ENCODE data around the gene MAST2. TPM values are rescaled to one million over a fixed set of nuclear protein-coding genes. Genes with fewer than 3 reads are reported as not detected.
"Not testable (repeated sequence)": the region's sequence is repeated elsewhere in the genome, so short reads cannot be mapped to it uniquely, and the experiment has no call there.

MAST2 gene
- total RNA-seq, 1 experiment from 2014 or later, result 38.4 TPM

DNA sequence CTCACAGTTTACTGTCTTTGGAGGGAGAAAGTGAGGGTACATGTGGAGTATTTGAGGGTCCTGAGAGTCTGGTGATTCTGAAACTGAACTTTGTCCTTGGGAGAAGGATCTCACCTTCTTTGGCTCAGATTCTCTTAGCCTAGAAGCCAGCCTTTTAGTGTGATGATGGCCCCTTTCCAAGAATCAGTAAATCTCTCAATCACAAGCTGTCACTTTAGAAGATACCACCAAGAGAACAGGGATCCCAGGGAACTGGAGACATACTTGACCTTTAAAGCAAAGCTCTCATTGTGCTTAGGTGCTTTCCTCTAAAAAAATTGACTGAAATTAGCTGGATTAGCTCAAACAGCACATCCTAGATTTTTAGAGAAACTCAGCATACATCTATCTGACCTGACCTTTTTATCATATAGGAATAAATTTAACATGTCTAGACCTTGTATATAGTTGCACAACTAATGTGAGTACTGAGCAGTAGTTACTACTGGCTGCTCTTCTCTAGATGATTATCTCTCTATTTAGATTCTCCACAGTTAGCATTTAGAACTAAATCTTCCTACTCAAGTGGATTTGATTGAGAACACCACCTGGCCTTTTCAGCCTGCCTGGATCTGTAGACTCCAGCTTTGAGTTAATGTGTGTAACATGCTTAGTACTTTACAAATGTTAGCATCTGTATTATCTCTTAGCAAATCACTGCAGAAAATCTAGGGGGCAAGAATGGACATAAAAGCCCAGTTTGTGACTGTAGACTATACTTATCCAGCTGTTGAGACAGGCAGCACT lies 157.7 kb downstream of the MAST2 start:
- Histone ChIP-seq H3K4me1 (ENCODE audit: insufficient read depth, low read length, poor library complexity, severe bottlenecking) (peaks cover 3% of the 10 kb centered on the region), H3K9me3 (ENCODE audit: low read depth, low read length, poor library complexity, severe bottlenecking) (no peaks in the 10 kb centered on the region), H3K27me3 (replicated peaks; ENCODE audit: insufficient read depth, low read depth, low read length, poor library complexity) (no peaks in the 10 kb centered on the region), H3K36me3 (ENCODE audit: insufficient read depth, low read length, poor library complexity, severe bottlenecking) (no peaks in the 10 kb centered on the region), H3K4me3 (ENCODE audit: low read depth, low read length, poor library complexity, severe bottlenecking) (no peak overlapping the region), H3K27ac (ENCODE audit: low read depth, low read length, poor library complexity, severe bottlenecking) (no peak overlapping the region)
- no TSS peak for BruUV-seq (replicated peaks)
- ChIA-PET POLR2A (ENCODE audit: low non-redundant PET) (interaction anchor here (0.6 kb wide), 1 partner anchor 17 kb away, joined by 3 read pairs; no protein-coding TSS in a partner anchor), CTCF (no interaction called here)
- intact Hi-C loops (cut with micrococcal nuclease; ENCODE audit: unreplicated experiment), result no loop called here
- TF ChIP-seq EZH2 (IDR thresholded peaks at IDR 0.05; ENCODE audit: borderline replicate concordance, low read depth, low read length, poor library complexity, severe bottlenecking) (no peak), CTCF (conservative IDR thresholded peaks at IDR 0.05; ENCODE audit: low read depth, low read length) (no peak)
- no peak for DNase-seq (ENCODE audit: low spot score)

DNA sequence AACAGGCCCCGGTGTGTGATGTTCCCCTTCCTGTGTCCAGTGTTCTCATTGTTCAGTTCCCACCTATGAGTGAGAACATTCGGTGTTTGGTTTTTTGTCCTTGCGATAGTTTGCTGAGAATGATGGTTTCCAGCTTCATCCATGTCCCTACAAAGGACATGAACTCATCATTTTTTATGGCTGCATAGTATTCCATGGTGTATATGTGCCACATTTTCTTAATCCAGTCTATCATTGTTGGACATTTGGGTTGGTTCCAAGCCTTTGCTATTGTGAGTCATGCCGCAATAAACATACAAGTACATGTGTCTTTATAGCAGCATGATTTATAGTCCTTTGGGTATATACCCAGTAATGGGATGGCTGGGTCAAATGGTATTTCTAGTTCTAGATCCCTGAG lies 158.5 kb downstream of the MAST2 start:
- H3K4me1 ChIP-seq (ENCODE audit: insufficient read depth, low read length, poor library complexity, severe bottlenecking); H3K27ac ChIP-seq (ENCODE audit: low read depth, low read length, poor library complexity, severe bottlenecking); BruUV-seq (replicated peaks); POLR2A ChIA-PET (ENCODE audit: low non-redundant PET); H3K27me3 ChIP-seq (replicated peaks; ENCODE audit: insufficient read depth, low read depth, low read length, poor library complexity); H3K36me3 ChIP-seq (ENCODE audit: insufficient read depth, low read length, poor library complexity, severe bottlenecking); DNase-seq (ENCODE audit: low spot score); intact Hi-C loops (cut with micrococcal nuclease; ENCODE audit: unreplicated experiment); H3K9me3 ChIP-seq (ENCODE audit: low read depth, low read length, poor library complexity, severe bottlenecking); CTCF ChIA-PET; H3K4me3 ChIP-seq (ENCODE audit: low read depth, low read length, poor library complexity, severe bottlenecking): not testable (repeated sequence)

GRCh38 chr1:45968941-45969666 lies 165.7 kb downstream of the MAST2 start:
- POLR2A ChIA-PET (ENCODE audit: low non-redundant PET), result no interaction called here
- intact Hi-C loops (cut with micrococcal nuclease; ENCODE audit: unreplicated experiment), result no loop called here

More at GRCh38 chr1:45968941-45969666, 165.7 kb downstream of the MAST2 start:
- no TSS peak for BruUV-seq (replicated peaks)
- DNase-seq (ENCODE audit: low spot score), result no peak
- Histone ChIP-seq H3K27me3 (replicated peaks; ENCODE audit: insufficient read depth, low read depth, low read length, poor library complexity) (no peaks in the 10 kb centered on the region), H3K9me3 (ENCODE audit: low read depth, low read length, poor library complexity, severe bottlenecking) (no peaks in the 10 kb centered on the region), H3K27ac (ENCODE audit: low read depth, low read length, poor library complexity, severe bottlenecking) (no peak overlapping the region), H3K36me3 (ENCODE audit: insufficient read depth, low read length, poor library complexity, severe bottlenecking) (no peaks in the 10 kb centered on the region), H3K4me3 (ENCODE audit: low read depth, low read length, poor library complexity, severe bottlenecking) (no peak overlapping the region), H3K4me1 (ENCODE audit: insufficient read depth, low read length, poor library complexity, severe bottlenecking) (no peaks in the 10 kb centered on the region)
- CTCF ChIA-PET, result no interaction called here
- TF ChIP-seq CTCF (conservative IDR thresholded peaks at IDR 0.05; ENCODE audit: low read depth, low read length), result no peak
- TF ChIP-seq EZH2 (IDR thresholded peaks at IDR 0.05; ENCODE audit: borderline replicate concordance, low read depth, low read length, poor library complexity, severe bottlenecking), result no peak

All from A673 (cell line).